Skin of body (tissue), 2 donors: ENCODE measurements around the gene INAFM1. TPM values are rescaled to one million over a fixed set of nuclear protein-coding genes. Genes with fewer than 3 reads are reported as not detected.

Experiments
- DNase-seq: peaks from one replicate; lab custom pipeline; 2025; lab: John Stamatoyannopoulos, UW
- total RNA-seq: library from RNA; depleted of rRNA; stranded (reverse); fragments of >200 nt; gene quantifications from one replicate; pipeline ENCODE4 v1.2.3, GENCODE V29; 2014

The INAFM1 gene
- 3.1 TPM for total RNA-seq

DNA sequence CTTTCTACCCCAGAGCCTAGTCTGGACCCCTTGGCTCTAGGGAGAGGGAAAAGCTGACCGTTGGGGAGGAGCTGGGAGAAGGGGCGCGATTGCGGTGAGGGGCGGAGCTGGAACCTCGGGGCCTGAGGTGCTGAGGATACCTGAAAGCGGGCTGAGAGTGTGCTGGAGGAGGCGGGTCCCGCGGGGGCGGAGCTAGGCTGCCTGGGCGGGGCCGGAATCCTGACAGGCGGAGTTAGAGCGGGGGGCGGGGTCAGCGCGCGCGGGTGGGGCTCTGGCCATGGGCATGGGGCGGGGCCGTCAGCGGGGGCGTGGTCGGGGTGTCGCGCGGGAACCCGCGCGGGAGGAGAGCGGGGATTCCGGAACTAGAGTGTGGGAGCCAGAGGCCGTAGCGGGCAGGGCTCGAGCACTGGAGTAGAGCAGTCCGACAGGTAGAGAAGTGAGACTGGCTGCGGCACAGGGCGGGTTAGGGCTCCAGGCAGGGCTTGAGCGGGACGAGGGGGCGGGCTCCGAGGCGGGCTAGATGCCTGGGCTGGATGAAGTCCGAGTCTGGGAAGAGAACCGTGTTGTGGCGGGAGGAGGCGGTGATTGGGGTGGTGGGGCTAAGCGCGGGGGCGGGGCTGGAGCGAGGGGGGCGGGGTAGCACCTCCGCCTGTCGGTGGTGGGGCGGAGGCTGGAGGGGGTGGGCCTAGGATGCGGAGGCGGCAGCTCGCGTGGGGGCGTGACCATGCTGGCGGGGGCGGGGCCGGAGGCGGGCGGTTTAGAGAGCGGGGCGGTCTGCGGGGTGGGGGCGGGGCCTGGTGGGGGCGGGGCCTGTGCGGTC lies at the start of gene INAFM1:
Gene INAFM1, plus strand, starts transcription at position 815 of the 820 bp plus-strand sequence. CDS start 35 bp downstream, outside the sequence.
- peak; percentile 97 for DNase-seq

DNA sequence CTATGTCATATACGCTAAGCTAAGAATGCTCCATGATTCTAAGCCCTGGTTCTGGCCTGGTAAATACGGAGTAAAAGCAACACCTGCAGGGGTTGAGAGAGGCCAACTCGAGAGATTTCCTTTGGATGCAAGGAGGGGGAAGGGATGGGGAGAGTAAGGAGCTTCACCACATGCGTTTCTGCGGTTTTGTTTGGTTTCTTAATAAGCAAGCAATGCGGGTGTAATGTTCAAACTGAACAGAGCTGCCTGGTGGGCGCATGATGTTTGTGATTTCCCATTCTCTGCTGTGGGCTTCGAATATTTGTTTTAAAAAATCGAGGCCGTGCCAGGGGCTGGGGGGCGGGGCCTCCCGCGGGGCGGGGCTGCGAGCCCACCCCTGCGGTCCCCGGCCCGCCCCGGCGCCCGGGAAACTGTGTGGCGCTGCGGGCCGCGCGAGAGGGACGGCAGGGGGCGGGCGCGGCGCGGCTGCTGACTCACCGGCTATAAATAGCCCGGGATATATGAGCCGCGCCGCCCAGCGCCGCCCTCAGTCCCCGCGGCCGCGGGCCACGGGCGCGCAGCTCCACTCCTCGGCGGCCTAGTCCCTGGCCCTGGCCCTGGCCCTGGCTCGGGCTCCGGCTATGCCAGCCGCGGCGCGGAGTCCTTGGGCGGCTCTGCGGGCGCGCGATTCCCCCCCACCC lies 48.8 kb upstream of the INAFM1 start:
- DNase-seq, result peak; percentile 91

DNA sequence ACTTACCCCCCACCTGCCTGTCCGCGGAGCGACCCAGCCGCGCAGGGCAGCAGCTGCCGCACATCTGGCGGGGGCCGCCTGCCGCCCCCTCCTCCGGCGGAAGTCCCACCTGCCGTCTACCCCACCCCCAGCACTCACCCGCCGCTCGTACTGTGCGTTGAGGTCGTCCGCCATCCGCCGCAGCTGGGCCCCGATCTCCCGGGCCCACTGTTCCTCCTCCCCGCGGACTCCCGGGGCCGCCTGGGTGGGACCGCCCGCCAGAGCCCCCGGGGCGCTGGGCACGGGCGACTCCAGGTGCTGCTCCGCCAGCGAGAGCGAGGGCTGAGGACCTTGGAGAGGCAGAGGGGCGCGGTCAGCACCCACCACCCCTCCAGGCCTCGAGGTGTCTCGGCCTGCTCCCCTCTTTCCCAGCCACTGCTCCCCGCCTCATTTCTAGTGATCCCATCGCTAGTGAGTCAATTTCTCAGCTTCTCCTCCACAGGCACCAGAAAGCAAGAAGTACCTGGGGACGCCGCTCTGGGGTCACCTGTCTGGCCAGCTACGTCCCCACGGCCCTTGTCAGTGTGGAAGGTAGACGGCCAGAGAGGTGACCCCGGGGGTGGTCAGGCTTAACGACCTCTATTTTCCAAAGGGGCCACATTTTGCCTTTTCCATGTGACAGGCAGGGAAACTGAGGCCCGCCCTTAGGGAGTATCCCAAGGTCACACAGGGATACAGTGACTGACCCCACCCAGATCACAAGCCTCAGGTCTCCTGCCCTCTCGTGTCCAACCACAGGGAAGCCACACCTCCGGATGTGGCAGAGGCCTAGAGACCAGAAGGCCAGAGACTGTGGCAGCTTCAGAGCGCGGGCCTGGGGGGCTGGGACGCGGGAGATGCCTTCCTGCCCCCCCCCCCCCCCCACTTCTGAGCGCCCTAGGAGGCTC lies 48.0 kb upstream of the INAFM1 start:
- peak; percentile 39 for DNase-seq

DNA sequence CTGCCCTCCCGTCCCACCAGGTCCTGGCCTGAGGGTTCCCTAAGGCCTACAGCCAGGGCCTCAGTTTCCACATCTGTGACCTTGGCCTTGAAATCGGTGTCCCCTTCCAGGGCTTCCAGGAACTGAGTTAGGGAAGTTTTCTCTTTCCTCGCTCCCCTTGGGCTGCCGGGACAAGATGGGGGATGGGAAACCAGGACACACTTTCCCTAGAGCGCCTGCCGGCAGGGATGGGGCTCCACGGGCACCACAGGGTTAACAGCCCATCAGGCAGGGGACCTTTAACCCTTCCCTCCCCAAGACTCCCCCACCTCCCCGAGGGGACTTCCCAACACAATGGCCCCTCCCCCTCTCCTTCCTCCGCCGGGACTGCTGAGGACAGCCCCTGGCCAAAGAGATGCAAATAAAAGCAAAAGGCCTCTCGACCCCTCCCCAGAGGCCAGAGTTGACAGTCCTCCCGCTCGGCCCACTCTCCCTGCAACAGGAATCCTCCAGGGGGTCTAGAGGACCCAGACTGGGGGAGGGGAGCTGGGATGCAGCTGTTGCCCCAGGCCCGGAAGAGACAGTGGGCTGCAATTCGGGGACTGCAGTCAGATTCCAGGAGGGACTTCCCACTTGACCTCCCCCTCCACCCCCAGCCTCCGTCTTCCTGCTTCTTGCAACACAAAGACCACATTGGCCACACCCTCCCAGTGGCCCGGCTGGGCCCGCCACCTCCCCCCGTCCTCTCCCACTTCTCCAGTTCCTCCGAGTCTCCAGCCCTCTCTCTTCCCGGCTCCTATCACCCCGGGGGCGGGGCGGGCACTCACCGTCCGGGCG lies 47.1 kb upstream of the INAFM1 start:
- DNase-seq, result peak; percentile 73

DNA sequence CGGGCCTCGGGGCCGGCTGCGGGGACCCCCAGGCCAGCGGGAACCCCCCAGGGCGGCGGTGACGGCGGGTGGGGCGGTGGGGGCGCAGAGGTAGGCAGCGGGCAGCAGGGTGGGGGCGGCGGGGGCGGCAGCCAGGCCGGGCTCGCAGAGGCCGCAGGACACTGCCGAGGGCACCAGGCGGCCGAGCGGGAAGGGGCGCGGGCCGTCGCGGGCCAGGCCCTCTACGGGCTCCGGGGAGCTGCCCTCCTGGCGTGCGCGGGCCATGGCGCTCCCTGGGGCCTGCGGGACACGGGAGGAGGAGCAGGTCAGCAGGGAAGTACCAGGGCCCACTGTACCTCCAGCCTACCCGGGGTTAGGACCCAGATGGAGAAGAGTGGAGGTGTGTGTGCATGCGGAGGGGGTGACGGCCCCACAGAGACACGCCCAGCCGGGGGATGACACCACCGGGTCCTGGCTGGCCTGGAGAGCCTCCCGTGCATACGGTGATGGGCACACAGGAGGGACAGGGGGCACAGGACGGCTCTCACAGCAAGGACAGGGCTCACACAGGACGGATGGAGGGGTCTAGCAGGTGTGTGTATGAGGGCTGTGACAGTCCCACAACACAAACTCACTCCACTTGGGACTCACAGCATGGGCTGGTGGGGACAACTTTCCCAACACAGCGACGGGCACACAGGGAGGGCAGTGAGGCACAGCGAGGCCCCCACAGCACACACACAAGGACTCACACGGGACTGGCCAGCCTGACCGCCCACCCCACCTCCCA lies 46.3 kb upstream of the INAFM1 start:
- no peak for DNase-seq

GRCh38 chr19:47228937-47229675 lies 45.6 kb upstream of the INAFM1 start:
- DNase-seq, result no peak

- DNase-seq, result no peak
These were observed 45.0 kb upstream of the INAFM1 start for GRCh38 chr19:47229676-47230053.

DNA sequence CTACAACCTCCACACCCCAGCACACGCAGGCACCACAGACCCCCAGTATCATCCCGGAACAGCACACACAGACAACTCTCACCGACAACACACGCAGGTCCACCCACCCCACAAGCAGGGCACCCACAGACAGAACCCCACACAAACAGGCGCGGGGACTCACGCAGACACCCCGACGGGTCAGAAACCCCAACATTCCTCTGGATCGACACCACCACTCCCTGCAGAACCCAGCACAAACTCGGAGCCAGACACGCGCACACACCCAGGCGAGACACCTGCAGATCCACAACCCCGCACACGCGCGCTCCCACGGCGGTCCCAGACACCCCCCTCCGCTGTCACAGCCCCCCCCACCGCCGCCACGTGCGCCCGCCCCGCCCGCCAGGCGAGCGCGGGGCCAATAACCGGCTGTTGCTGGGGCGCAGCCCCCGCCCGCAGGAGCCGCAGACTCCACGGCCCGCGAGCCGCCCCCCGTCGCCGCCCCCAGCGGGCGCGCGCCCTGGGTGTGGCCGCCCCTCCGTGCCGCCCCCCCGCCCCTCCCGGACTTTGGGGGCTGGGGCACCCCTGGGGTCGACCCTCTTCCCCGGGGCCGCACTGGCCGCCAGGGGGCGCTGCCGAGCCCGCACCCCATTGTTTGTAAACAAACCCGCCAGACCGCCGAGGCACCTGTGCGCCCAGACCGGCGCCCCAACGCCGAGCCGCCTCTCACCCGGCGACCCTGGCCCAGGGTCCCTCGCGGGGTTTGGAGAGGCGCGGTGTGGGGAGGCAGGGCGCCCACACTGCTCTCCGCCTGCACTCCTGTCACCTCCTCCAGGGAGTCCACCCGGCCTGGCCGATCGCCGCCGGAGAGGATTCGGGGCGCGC lies 44.4 kb upstream of the INAFM1 start:
- DNase-seq, result no peak

DNA sequence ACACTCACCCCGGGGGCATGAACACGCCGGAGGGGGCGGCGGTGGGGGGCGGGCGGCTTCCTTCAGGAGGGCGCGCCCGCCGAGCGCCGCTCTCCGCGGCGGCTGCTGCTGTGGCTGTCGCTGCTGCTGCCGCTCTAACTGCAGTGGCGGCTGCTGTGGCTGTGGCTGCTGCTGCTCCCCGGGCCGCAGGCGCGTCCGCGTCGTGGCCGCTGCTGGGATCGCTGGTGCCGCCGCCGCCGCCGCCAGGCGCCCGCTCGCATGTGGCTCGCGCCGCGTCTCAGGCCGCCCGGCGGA lies 43.8 kb upstream of the INAFM1 start, which contains the start of gene BBC3:
Gene BBC3, minus strand, starts transcription at position 279 of the 294 bp plus-strand sequence. CDS start 2,768 bp downstream, outside the sequence.
- DNase-seq, result no peak

- DNase-seq, result peak; percentile 53
These were observed 43.2 kb upstream of the INAFM1 start for GRCh38 chr19:47231215-47232054.

GRCh38 chr19:47232422-47233211 lies 42.1 kb upstream of the INAFM1 start:
- DNase-seq, result no peak

DNA sequence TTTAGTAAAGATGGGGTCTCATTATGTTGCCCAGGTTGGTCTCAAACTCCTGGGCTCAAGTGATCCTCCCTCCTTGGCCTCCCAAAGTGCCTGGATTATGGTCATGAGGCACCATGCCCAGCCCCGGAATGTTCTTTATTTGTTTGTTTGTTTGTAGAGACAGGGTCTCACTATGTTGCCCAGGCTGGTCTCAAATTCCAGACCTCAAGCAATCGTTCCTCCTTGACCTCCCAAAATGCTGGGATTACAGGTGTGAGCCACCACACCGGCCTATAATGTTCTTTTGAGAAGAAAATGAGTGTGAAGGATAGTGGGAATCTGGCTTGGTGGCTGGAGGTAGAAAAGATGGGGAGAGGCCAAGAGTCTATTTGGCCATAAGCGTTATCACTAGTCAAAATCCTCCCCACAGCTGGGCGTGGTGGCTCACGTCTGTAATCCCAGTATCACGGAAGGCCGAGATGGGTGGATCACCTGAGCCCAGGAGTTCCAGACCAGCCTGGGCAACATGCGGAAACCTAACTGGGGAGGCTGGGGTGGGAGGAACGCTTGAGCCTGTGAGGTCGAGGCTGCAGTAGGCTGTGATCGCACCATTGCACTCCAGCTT lies 38.5 kb upstream of the INAFM1 start:
- DNase-seq, result no peak

DNA sequence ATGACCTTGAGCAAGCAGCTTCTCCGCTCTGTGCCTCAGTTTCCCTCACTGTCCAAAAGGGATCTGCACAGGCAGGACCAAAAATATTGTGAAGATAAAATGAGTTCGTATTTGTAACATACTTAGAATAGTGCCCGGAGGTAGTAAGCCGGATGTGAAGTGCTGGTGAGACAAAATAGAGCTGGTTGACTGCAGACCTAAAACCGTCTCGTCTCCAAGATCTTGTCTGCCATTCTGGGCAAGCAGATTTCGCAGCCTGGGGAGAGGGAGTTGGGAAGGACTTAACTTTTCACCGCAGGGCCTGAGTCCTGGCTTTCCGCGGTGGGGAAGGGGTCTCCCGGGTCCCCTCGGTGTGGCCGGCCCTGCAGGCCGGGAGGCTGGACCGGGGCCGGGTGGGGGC lies 35.5 kb upstream of the INAFM1 start:
- no peak for DNase-seq

GRCh38 chr19:47239610-47240296 lies 34.9 kb upstream of the INAFM1 start:
- no peak for DNase-seq

- DNase-seq, result no peak
These were observed 34.1 kb upstream of the INAFM1 start for GRCh38 chr19:47240556-47240955.
